OCI-LY1 (cell line): Measurements from ENCODE around the gene ATP2B2.

Experiments used
- H2AFZ ChIP-seq: fragments of 200-600 bp; sonication (generic), shearing (Covaris generic); 2 replicates; pipeline ENCODE4 v1.6.0; 2014; ENCODE audit warnings: antibody characterized with exemption, mild to moderate bottlenecking, low read length
- H3F3A ChIP-seq: fragments of 200-600 bp; sonication (generic), shearing (Covaris generic); 2 replicates; pipeline ENCODE4 v1.6.0; 2014; ENCODE audit warnings: mild to moderate bottlenecking, antibody characterized with exemption, low read length, moderate library complexity; ENCODE audit not compliant: insufficient read depth
- H3K27ac ChIP-seq: fragments of 200-600 bp; sonication (generic); 2 replicates; pipeline ENCODE4 v1.5.1; 2014; ENCODE audit warnings: low read length, mixed run types, mild to moderate bottlenecking, low read depth; ENCODE audit not compliant: poor library complexity, severe bottlenecking
- H3K27me3 ChIP-seq: fragments of 200-600 bp; sonication (generic); 2 replicates; pipeline ENCODE4 v1.6.0; 2014; ENCODE audit warnings: antibody characterized with exemption, mild to moderate bottlenecking, low read length, moderate library complexity; ENCODE audit not compliant: insufficient read depth
- H3K36me3 ChIP-seq: fragments of 200-600 bp; sonication (generic); 2 replicates; pipeline ENCODE4 v1.6.1; 2014; ENCODE audit warnings: mild to moderate bottlenecking, antibody characterized with exemption, low read length, moderate library complexity, mixed read lengths; ENCODE audit not compliant: insufficient read depth
- H3K4me1 ChIP-seq: fragments of 200-600 bp; sonication (generic); 2 replicates; pipeline ENCODE4 v1.5.1; 2014; ENCODE audit warnings: mild to moderate bottlenecking, low read length, moderate library complexity; ENCODE audit not compliant: insufficient read depth, severe bottlenecking
- H3K4me2 ChIP-seq: fragments of 200-600 bp; sonication (generic), shearing (Covaris generic); 2 replicates; pipeline ENCODE4 v1.6.1; 2014; ENCODE audit warnings: low read length
- H3K4me3 ChIP-seq: fragments of 200-600 bp; sonication (generic); 2 replicates; pipeline ENCODE4 v1.5.1; 2014; ENCODE audit warnings: low read length, low read depth, mild to moderate bottlenecking, mixed read lengths; ENCODE audit not compliant: poor library complexity, severe bottlenecking
- H3K79me2 ChIP-seq: fragments of 200-600 bp; shearing (Covaris generic); 2 replicates; pipeline ENCODE4 v1.6.1; 2016; ENCODE audit warnings: mixed run types, low read length, mixed read lengths; ENCODE audit not compliant: insufficient read depth
- H3K9ac ChIP-seq: fragments of 200-600 bp; sonication (generic), shearing (Covaris generic); 2 replicates; pipeline ENCODE4 v1.6.1; 2014; ENCODE audit warnings: mild to moderate bottlenecking, low read length, mixed read lengths
- H3K9me2 ChIP-seq: fragments of 200-600 bp; sonication (generic), shearing (Covaris generic); 2 replicates; pipeline ENCODE4 v1.6.1; 2014; ENCODE audit warnings: low read depth, mild to moderate bottlenecking, low read length, mixed read lengths
- H3K9me3 ChIP-seq: fragments of 200-600 bp; shearing (Covaris generic); 2 replicates; pipeline ENCODE4 v1.6.1; 2014; ENCODE audit warnings: low read length, mixed read lengths
- H4K20me1 ChIP-seq: fragments of 200-600 bp; sonication (generic), shearing (Covaris generic); 2 replicates; pipeline ENCODE4 v1.6.0; 2016; ENCODE audit warnings: mild to moderate bottlenecking, low read length; ENCODE audit not compliant: insufficient read depth
- CTCF ChIP-seq: fragments of 200-600 bp; sonication (generic), shearing (Covaris generic); IDR thresholded peaks from 2 replicates; pipeline ENCODE4 v1.5.1; 2017; ENCODE audit warnings: mild to moderate bottlenecking, antibody characterized with exemption, low read length, moderate library complexity, mixed read lengths
- EZH2 ChIP-seq: fragments of 200-600 bp; sonication (generic), shearing (Covaris generic); IDR thresholded peaks from 2 replicates; pipeline ENCODE4 v1.8.0; 2017; ENCODE audit warnings: borderline replicate concordance, mixed run types, mild to moderate bottlenecking, antibody characterized with exemption, low read length, moderate library complexity, mixed read lengths

ATP2B2 gene

GRCh38 chr3:10371789-10372188 is 133.6 kb downstream of the ATP2B2 start:
- Histone ChIP-seq H3K9ac (no peak overlapping the region), H3K27me3 (peaks cover 5% of the 10 kb centered on the region; the same call in 1 of the 2 replicates)
- TF ChIP-seq EZH2 (no peak), CTCF (no peak)

GRCh38 chr3:10371167-10371566 is 134.2 kb downstream of the ATP2B2 start:
- Histone ChIP-seq H3K79me2 (no peaks in the 10 kb centered on the region), H3K27ac (no peak overlapping the region), H3K27me3 (peaks cover 5% of the 10 kb centered on the region; the same call in 1 of the 2 replicates), H3K9me3 (no peaks in the 10 kb centered on the region), H2AFZ (no peak overlapping the region), H3K36me3 (no peaks in the 10 kb centered on the region), H3K4me3 (no peak overlapping the region), H3K9ac (no peak overlapping the region), H3K4me1 (no peaks in the 10 kb centered on the region), H3F3A (no peaks in the 10 kb centered on the region), H4K20me1 (no peaks in the 10 kb centered on the region), H3K4me2 (no peak overlapping the region), H3K9me2 (no peaks in the 10 kb centered on the region)
- TF ChIP-seq CTCF: no peak
- TF ChIP-seq EZH2: no peak

More at GRCh38 chr3:10371789-10372188, 133.6 kb downstream of the ATP2B2 start:
- Histone ChIP-seq H3K4me2 (no peak overlapping the region), H3K9me3 (no peaks in the 10 kb centered on the region), H3K9me2 (no peaks in the 10 kb centered on the region), H2AFZ (no peak overlapping the region), H3K36me3 (no peaks in the 10 kb centered on the region), H3K4me3 (no peak overlapping the region), H3K4me1 (no peaks in the 10 kb centered on the region), H3F3A (no peaks in the 10 kb centered on the region), H3K79me2 (no peaks in the 10 kb centered on the region), H3K27ac (no peak overlapping the region), H4K20me1 (no peaks in the 10 kb centered on the region)

- TF ChIP-seq CTCF: no peak
- TF ChIP-seq EZH2: no peak
- no peaks in the 10 kb centered on the region for H4K20me1 ChIP-seq
- no peak overlapping the region for H3K4me3 ChIP-seq
- no peaks in the 10 kb centered on the region for H3K9me3 ChIP-seq
- no peaks in the 10 kb centered on the region for H3F3A ChIP-seq
- no peaks in the 10 kb centered on the region for H3K9me2 ChIP-seq
- H3K9ac ChIP-seq: no peak overlapping the region
- no peak overlapping the region for H3K4me2 ChIP-seq
- no peaks in the 10 kb centered on the region for H3K36me3 ChIP-seq
- no peak overlapping the region for H3K27ac ChIP-seq
- no peaks in the 10 kb centered on the region for H3K4me1 ChIP-seq
- H2AFZ ChIP-seq: no peak overlapping the region
- H3K79me2 ChIP-seq: no peaks in the 10 kb centered on the region
- H3K27me3 ChIP-seq: peaks cover 5% of the 10 kb centered on the region; the same call in 1 of the 2 replicates
Observed at GRCh38 chr3:10370429-10370828, 135.0 kb downstream of the ATP2B2 start.
